ENCODE results near the gene BCL7A.

BCL7A gene

DNA sequence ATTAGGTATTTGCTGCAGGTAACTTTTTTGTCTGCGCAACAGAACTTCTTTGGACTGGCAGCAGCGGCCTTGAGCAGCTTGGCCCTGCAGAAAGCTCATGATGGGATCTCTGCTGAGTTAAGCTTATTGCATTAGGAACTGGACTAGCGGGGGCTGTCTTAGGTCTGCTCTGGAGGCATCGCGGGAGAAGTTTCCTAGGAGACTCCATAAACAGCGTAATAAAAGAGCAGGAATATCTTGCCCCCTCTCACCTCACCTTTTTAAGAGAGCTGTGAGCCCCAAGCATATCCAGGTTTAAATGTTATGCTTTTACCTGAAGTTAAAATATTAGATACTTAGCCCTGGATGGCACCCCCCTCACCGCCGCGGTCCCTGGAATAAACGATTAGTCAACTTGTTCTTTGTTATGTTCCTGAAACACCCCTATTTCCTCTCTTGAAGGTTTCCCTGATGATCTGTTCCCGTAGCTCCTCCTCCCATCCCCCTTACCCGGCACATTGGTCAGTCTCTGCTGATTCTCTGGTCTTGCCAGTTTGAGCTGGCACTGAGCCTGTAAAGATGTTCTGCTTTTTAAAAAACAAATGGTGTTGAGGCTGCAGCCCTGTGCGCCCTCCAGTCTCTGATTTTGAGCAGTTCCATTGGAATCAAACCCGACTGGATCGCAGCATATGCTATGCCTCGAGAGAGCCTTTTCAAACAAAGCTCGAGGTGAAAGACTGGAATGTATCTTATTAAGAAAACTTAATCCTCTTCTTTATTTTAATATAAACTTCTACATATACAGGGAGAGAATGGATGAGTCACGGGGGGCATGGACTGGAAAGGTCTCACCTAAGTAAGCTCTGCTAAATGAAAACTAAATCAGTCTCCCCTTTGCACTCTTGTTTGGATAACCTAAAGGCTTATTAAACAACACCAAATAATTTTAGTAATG lies 58.7 kb downstream of the BCL7A start:
- no peak for FAIRE-seq

DNA sequence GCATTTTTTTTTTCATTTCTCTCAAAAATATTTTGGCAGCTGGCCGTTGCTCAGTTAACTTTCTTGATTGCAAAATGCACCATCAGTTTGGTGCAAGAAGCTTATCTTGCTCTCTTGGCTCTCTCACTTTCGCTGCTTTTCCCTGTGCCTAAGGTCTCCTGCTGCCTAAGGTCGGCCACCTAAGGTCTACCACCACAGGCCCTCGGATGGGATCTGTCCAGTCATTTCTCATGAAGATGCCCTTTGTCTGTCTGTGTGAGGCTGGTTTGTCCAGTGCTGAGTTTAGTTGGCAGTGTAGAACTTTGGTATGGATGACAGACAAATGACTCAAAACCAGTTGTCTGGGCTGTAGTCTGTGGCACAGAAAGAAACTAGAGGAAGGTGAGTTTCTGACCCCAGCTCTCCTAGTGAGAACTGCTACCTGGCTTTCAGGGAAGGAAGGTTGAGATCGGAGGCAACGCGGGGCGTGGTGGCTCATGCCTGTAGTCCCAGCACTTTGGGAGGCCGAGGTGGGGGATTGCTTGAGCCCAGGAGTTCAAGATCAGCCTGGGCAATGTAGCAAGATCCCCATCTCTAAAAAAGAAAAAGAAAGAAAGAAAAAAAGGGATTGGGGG lies 59.5 kb downstream of the BCL7A start:
- FAIRE-seq = no peak

DNA sequence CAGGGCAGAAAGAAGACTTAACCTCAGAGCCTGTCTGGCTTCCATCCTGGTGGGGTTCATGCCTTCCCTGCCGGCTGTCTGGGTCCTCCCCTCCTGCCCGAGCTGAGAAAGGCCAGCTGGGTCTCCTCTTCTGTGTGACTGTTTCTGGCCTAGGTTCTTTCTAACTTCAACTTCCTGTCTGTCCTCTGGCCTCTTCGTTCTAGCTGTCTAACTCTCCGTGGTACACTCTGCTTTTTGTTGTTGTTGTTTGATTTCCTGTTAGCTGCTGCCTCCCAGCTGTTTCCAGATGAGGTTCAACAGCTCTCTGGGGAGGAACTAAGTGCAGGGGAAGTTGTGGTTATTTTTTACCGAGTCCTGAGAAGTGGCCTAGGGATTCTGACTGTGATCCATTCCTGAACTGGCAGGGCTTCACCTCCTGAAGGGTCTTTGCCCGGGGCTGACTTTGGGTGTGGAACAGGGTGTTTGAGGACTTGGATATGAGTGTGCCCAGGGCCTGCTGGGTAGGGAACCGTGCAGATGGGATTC lies 60.1 kb downstream of the BCL7A start:
- no peak for FAIRE-seq

DNA sequence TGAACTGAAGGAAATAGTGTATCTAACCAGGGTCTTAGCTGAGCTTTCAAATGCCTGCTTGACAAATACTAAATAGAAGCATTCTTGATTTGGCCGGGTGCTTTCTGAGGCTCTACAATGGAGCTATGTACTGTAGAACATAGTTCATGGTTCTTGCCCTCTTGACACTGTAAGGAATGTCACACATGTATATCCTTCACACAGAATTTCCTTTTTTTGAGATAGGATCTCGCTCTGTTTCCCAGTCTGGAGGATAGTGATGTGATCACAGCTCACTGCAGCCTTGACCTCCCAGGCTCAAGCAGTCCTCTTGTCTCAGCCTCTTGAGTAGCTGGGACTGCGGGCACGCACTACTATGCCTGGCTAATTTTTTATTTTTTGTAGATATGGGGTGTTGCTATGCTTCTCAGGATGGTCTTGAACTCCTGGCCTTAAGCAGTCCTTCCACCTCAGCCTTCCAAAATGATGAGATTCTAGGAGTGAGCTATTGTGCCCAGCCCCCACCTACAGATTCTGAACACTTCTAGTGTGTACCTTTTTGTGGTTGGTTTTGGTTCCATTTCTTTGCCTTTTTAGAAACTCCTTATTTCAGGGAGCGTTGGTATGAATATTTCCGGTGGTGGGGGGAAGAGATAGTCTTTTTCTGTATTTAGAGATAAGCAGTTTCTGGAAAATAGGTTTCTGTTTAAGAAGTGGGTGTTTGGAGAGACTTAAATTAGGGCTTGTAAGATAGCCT lies 61.1 kb downstream of the BCL7A start:
- no peak for FAIRE-seq

DNA sequence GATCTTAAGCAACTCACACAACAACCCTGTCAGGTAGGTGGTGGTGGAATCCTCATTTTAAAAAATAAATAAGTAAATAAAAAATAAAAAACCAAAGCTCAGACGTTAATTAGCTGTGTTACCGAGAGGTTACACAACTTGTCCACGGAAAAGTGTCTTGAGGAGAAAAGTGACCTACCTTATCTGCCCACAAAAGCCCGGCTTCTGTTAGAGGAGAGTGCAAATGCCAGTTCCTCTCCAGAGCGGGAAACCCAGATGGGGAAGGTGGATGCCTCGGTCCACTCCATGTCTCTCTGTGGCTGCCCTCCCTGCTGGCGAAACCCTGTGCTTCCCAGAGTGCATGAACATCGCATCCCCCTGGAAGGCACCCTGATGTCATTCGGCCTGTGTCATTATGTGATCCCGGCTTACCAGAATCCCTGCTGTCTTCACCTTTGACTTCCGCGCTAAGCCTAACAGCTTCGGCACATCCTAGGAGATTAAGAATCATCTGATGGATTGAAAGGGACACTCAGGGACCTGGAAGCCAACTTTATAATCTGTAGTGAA lies 63.2 kb downstream of the BCL7A start:
- FAIRE-seq = no peak

DNA sequence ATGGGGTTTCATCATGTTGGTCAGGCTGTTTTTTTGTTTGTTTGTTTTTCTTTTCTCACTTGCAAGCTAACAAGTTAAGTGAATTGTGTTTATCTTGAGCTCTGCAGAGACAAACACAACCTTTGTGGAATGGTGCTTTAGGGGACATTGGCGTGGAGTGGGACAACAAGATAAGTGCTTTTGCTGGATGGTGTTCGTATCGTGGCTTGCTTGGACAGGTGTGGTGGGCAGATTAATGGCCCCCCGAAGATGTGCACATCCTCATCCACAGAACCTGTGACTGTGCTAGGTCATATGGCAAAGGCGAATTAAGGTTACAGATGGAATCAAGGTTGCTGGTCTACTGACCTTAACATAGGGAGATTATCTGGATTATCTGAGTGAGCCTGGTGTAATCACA lies 63.9 kb downstream of the BCL7A start:
- no peak for FAIRE-seq

DNA sequence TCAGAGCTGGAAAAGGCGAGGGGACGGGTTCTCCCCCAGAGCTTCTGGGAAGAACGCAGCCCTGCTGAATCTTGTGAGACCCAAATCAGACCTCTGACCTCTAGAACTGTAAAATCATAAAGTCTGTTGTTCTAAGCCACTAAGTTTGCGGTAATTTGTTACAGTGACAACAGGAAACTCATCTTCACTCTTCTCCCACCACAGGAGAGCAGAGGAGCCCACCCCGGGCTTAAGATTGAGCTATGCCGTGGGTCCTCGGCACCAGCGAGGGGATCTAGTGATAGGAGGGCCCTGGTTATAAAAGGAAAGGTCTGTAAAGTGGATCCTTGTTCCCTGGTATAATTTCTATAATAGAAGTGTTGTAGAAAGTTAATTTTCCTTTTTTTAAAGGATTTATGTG lies 64.4 kb downstream of the BCL7A start:
- no peak for FAIRE-seq

DNA sequence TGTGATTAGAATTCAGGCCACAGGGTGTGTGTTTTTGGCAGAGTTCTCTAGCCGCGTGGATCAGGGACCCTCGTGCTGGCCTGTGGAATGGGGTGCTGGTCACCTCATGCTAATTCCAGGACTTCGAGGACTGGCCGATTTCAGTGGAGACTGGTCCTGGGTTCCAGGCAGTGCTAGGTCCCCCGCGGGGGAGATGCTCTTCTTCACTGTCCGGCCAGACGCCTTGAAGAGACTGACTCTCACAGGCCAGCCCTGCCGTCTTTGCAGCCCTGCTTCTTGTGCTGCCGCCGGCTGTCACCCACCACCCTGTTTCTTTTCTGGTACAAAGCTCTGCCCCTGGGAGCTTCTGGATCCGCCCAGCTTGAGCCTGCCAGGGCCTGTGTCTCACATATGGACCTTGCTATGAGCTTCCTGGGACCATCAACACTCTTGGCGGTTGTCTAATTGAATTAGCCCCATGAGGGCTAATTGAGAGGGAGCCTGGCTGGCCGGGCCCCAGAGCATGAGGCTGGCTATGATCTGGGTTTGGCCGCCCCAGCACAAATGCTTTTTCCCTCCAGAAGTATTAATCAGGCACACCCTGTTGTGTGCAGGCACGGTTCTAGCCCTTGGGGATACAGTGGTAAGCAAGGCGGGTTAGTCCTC lies 65.1 kb downstream of the BCL7A start:
- no peak for FAIRE-seq

DNA sequence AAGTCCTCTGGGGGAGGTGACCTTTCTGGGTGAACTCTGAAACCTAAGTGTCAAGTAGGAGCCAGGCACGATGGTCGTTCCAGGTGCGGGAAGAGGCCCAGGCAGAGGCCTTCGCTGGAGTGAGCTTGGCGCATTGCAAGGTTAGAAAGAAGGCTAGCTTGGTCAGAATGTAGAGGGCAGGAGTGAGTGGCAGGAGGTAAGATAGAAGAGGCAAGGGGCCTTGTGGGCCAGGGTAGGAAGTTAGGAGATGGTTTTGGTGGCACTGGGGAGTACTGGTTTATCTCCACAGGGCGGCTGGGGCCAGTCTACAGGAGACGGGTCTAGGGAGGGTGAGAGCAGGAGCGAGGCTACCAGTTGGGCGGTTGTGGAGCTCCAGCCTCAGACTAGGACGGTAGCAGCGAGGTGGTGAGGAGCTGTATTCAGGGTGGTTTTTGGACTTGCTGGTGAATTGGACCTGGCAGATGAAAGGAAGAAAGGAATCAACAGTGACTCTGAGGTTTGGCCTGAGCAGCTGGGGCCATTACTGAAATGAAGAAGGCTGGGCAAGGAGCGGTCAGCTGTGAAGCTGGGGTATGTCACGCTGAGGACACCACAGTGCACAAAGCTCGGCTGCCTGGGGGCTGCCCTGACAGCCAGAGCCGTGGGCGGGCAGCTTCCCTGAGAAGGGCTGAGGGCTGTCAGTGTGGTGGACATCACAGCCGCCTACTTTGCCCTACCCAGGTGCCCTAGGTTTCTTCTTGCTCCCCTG lies 65.9 kb downstream of the BCL7A start:
- FAIRE-seq = no peak

DNA sequence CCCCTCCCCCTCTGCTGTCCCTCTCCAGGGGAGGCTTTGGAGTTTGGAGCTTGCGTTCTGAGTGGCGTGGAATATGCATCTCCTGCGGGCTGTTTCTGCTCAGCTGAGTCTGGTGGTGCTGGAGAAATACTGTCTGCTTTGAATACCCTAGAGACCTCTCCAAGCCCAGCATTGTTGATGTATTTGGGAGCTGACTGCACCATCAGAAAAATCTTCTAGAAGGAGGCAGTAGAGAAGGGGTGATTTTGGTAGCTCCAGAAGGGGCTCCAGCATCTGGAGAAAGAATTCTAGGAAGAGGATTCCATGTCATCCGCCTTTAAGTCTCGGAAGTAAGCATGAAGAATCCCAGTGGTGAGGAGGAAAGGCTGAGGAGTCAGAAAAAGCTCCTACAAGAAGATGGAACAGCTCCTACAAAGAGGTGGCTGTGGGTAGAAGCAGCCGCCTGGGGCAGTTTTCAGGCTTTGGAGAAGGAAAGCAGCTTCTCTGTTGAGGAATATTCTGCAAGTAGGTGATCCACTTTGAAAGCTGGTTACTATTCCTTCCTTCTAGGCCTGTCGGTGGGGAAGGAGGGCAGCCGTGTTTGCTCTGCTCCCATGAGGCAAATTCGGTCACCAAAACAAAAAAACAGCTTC lies 66.6 kb downstream of the BCL7A start:
- FAIRE-seq = no peak

DNA sequence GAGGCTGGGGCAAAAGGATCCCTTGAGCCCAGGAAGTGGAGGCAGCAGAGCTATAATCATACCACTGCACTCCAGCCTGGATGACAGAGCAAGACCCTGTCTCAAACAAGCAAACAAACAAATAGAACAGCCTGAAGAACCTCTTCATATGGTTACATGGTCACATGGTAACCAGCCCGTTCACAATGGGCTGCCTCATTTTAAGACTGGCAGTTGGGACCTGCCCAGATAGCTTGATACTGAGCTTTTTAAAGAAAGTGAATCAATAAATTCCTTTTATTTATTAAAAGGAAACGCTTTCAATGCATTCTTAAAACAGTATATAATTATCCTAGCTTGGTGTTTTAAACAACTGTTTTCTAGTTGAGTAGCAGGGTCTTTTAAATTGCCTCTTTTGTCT lies 67.4 kb downstream of the BCL7A start:
- no peak for FAIRE-seq

DNA sequence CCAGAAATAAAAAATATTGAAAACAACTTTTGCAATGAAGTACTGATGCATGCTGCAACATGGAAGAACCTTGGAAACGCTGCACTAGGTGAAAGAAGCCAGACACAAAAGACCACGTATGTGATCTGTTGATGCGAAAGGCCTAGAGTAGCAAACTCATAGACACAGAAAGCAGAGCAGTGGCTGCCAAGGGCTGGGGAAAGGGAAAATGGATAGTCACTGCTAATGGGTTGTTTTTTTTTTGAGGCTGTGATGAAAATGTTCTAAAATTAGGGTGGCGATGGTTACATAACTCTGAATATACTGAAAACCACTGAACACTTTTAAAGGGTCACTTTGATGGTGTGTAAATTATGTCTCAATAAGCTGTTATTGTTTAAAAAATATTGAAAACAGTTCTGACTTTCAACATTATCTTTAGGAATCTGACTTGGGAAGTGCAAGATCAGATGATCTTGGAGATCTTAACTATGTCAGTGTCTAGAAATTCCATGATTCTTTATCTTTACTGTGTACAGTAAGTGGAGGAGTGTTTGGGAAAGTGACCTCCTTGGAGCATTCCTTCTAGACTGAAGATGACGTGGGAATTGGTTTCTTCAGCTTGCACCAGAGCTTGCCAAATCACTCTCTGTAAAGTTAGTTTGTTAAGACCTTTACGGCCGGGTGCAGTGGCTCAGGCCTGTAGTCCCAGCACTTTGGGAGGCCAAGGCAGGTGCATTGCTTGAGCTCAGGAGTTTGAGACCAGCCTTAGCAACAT lies 69.3 kb downstream of the BCL7A start:
- no peak for FAIRE-seq

DNA sequence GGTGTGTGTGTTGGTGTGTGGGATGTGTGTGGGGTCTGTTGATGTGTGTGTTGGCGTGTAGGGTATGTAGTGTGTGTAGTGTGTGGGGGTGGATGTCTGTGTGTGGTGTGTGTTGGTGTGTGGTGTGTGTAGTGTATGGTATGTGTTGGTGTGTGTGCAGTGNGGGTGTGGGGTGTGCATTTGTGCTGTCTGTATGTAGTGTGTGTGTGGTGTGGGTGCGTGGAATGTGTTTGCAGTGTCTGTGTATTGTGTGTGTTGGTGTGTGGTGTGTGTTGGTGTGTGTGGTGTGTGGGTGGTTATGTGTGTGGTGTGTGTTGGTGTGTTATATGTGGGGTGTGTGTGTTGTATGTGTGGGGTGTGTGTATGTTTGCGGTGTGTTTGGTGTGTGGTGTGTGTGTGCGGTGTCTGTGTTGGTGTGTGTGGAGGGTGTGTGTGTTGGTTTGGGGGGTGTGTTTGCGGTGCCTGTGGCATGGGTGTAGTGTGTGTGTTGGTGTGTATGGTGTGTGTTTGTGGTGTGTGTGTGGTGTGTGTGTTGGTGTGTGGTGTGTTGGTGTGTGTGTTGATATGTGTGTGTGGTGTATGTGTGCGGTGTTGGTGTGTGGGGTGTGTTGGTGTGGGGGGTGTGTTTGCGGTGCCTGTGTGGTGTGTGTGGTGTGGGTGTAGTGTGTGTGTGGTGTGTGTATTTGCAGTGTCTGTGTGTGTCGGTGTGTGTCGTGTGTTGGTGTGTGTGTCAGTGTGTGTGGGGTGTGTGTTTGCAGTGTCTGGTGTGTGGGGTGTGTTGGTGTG lies 71.6 kb downstream of the BCL7A start:
- no peak for FAIRE-seq

DNA sequence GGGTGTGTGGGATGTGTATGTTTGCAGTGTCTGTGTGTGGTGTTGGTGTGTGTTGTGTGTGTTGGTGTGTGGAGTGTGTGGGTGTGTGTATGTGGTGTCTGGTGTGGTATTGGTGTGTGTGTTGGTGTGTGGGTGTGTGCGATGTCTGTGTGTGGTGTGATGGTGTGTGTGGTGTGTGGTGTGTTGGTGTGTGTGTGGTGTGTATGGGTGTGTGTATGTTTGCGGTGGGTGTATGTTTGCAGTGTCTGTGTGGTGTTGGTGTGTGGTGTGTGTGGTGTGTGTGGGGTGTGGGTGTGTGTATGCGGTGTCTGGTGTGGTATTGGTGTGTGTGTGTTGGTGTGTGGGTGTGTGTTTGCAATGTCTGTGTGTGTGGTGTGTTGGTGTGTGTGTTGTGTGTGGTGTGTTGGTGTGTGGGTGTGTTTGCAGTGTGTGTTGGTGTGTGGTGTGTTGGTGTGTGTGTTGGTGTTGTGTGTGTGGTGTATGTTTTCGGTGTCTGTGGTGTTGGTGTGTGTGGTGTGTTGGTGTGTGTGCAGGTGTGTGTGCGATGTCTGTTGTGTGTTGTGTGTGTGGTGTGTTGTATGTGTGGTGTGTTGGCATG lies 72.6 kb downstream of the BCL7A start:
- no peak for FAIRE-seq

DNA sequence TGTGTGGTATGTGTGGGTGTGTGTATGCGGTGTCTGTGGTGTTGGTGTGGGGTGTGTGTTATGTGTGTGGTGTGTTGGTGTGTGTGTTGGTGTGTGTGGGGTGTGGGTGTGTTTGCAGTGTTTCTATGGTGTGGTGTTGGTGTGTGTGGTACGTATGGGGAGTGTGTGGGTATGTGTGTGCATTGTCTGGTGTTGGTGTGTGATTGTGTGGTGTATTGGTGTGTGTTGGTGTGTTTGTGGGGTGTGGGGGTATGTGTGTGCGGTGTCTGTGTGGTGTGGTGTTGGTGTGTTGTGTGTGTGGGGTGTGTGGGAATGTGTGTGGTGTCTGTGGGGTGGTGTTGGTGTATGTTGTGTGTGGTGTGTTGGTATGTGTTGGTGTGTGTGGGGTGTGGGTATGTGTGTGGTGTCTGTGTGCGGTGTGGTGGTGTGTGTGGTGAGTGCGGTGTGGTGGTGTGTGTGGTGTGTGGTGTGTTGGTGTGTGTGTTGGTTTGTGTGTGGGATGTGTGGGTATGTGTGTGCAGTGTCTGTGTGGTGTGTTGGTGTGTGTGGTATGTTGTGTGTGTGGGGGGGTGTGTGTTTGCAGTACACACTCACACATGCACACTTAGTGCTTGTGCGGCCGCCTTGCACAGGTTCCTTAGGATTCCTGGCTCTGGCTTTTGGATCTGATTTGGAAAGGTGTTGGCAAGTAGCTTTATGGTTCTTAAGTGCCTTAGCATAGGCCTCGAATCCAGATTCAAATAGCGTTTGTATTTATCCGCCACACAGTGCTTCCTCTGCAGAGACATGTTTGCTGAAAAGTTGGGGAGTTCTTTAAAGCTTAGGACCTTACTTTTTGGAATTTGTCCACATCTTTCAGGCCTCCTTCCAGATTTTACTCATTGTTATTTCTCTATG lies 73.3 kb downstream of the BCL7A start:
- FAIRE-seq = no peak

DNA sequence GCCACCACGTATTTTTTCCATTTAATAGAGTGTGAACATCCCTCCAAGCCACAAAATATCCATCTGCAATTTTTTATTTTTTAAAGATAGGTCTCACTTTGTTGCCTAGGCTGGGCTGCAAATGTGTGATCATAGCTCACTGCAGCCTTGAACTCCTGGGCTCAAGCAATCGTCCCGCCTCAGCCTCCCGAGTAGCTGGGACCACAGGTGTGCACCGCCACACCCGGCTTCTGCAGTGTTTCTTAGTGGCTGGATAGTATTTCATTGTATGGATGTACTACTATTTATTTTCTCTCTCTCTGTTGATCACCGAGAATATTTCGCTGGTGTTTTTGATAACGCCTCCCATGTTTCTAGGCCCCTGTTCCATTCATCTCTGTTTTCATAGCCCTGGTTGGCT lies 74.3 kb downstream of the BCL7A start:
- no peak for FAIRE-seq

DNA sequence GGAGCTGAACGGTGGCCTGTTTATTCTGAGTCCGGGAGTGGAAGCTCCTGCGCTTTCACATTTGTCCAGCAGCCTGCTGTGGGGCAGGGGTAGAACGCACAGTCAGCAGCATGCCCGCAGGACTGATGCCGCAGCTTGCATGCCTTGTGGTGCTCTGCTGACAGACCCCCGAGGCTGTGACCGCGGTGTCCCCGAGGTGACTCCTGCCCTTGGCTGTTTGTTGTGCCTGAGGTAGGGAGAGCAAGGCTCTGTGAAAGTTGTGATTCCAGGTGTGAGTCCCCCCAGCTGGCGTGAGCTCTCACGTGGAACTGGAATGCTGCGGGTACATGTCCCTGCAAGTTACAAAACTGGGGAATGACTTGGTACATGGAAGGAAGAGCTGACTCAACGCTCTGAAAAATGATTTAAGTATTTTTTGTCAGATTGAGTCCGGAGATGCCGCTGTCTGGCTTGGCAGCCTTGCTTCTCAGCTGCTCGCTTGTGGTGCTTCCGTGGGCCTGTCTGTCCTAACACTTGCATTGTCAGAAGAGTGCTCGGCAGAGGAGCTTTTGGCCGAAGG lies 75.0 kb downstream of the BCL7A start:
- FAIRE-seq = no peak

DNA sequence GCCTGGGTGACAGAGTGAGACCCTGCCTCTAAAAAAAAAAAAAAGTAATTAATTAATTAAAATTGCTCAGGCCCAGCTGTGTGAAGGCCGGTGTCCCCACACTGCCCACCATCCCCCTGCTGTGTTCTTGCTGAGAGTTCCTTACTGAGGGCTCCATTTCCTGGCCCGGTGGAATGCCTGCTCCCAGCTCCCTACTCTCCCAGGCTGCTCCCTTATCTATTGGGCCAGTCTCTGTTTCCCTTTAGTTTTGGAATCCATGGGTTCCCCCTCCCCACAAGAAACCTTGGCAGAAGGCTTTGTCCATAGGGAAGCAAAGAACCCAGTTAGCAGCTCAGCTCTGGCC lies 75.9 kb downstream of the BCL7A start:
- FAIRE-seq = no peak

Data from G401.6 (cell line).